K562 (cell line): ENCODE results near the gene DOK4. TPM values are rescaled to one million over a fixed set of nuclear protein-coding genes. Genes with fewer than 3 reads are reported as not detected.

Source experiments
- JUN ChIP-seq, 2 experiments: sonication (generic) in 1 of 2; formaldehyde crosslinking in 1 of 2; IDR thresholded peaks; 2 replicates each; pipeline versions ENCODE4 v1.6.1 to v1.8.0; 2012 to 2022; ENCODE audit warnings: borderline replicate concordance in 2 of 2, mild to moderate bottlenecking in 2 of 2, improper control_type of control experiment in 1 of 2, low read depth in 1 of 2, low read length in 1 of 2, missing genetic modification reagents in 1 of 2
- MTA1 ChIP-seq: fragments of 450-650 bp; IDR thresholded peaks from 2 replicates; pipeline ENCODE4 v1.6.1; 2017; ENCODE audit warnings: borderline replicate concordance
- RBM25 ChIP-seq: fragments of 200-400 bp; formaldehyde crosslinking; IDR thresholded peaks from 2 replicates; pipeline ENCODE4 v1.6.1; 2018; ENCODE audit warnings: low read length, low read depth, moderate library complexity; ENCODE audit not compliant: severe bottlenecking
- ZZZ3 ChIP-seq: fragments of 450-650 bp; IDR thresholded peaks from 2 replicates; pipeline ENCODE4 v1.6.1; 2016; ENCODE audit warnings: antibody characterized with exemption, mild to moderate bottlenecking, moderate library complexity
- polyA plus RNA-seq, 8 experiments: library from polyadenylated mRNA; depleted of rRNA in 4 of 8; stranded (reverse) in 5 of 8; unstranded in 3 of 8; fragments of >200 nt; fragmentation: Nextera tagmentation in 2 of 8; fragmentation: Illumina TruSeq in 1 of 8; extraction: Ambion mirVana in 2 of 8; extraction: Trizol in 1 of 8; gene quantifications; 2 replicates each; pipeline versions ENCODE4 v1.2.1 to v1.2.3, GENCODE V29; 2011 to 2014; ENCODE audit warnings: inconsistent platforms in 1 of 8, missing spikeins in 1 of 8
- total RNA-seq, 7 experiments: library from RNA; depleted of rRNA in 6 of 7; stranded (reverse); fragments of >200 nt in 6 of 7; fragmentation: Illumina TruSeq in 2 of 7; extraction: Trizol in 2 of 7; gene quantifications; 2 replicates each; pipeline versions ENCODE4 v1.2.1 to v1.2.3, GENCODE V29; 2011 to 2021; ENCODE audit warnings: low replicate concordance in 1 of 7
- TF ChIP-seq, protein P1 (sequence below): fragments of 250-450 bp; sonication (Bioruptor Pico); IDR thresholded peaks from 2 replicates; pipeline ENCODE4 v1.5.1; 2021; ENCODE audit warnings: mild to moderate bottlenecking
- TF ChIP-seq, protein P2 (sequence below): IDR thresholded peaks from 2 replicates; pipeline ENCODE4 v1.6.1; 2014; ENCODE audit warnings: antibody characterized with exemption
- TF ChIP-seq, protein P3 (sequence below), 2 experiments: fragments of 450-650 bp in 1 of 2; sonication (generic) in 1 of 2; formaldehyde crosslinking in 1 of 2; IDR thresholded peaks; 2 replicates each; pipeline versions ENCODE4 v1.7.1 to v1.9.0; 2016 to 2022; ENCODE audit warnings: inconsistent platforms in 1 of 2, mild to moderate bottlenecking in 1 of 2, missing genetic modification reagents in 1 of 2
- TF ChIP-seq, protein P4 (sequence below), 2 experiments: fragments of 450-650 bp; conservative IDR thresholded peaks; 2 replicates each; pipeline ENCODE4 v1.6.1; 2017; ENCODE audit warnings: mild to moderate bottlenecking in 2 of 2, moderate library complexity in 2 of 2
- TF ChIP-seq, protein P5 (sequence below), 2 experiments: fragments of 450-650 bp in 1 of 2; sonication (generic) in 1 of 2; formaldehyde crosslinking in 1 of 2; IDR thresholded peaks in 1 of 2; conservative IDR thresholded peaks in 1 of 2; 2 replicates each; pipeline versions ENCODE4 v1.6.1 to v1.8.1; 2016 to 2023; ENCODE audit warnings: mild to moderate bottlenecking in 2 of 2, moderate library complexity in 2 of 2, inconsistent platforms in 1 of 2, missing genetic modification reagents in 1 of 2

DOK4 gene
- total and polyA plus RNA-seq, 9 of the 15 experiments (the other 6 are each of a cell fraction or from before 2014, with no cell fraction given), result 0.10 to 14.4 (median 8.3) TPM

DNA sequence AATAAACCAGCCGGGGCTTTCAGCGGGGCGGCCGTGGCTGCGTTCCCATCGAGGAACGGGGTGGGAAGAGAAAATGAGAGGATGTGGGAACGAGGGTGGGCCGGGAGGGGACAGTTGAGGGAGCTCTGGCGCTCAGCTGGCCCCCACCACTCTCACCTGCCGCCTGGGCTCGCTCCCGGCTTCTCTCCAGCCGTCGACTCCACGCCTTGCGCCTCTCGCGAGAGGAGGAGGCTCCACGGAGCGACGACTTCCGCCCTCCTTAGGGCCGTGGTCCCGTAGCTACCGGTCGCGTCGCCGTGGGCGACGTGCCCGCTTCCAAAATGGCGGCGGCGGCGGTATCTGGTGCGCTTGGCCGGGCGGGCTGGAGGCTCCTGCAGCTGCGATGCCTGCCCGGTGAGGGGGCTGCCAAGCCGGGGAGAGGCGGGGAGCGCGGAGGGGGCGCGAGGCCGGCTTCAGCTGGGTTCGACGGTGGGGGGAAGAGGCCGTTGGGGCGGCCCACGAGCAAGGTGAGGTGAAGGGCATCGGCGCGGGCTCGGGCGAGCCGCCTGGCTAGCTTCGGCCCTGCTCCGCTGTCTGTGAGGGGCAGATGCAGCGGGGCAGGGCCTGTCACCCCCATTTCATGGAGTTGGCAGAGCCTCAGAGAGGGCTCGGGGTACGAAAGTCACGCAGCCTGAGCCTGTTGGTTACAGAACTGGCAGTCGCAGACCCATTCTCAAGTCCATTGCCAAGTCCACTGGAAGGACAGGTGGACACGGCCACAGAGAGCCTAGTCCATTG lies 38.9 kb downstream of the DOK4 start, which contains the start of the genes CIAPIN1 and COQ9 (continued):
- TF ChIP-seq, protein P1, sequence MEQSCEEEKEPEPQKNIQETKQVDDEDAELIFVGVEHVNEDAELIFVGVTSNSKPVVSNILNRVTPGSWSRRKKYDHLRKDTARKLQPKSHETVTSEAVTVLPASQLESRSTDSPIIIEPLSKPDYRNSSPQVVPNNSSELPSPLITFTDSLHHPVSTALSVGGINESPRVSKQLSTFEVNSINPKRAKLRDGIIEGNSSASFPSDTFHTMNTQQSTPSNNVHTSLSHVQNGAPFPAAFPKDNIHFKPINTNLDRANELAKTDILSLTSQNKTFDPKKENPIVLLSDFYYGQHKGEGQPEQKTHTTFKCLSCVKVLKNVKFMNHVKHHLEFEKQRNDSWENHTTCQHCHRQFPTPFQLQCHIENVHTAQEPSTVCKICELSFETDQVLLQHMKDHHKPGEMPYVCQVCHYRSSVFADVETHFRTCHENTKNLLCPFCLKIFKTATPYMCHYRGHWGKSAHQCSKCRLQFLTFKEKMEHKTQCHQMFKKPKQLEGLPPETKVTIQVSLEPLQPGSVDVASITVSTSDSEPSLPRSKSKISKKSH, result no peak
- TF ChIP-seq JUN (IDR thresholded peaks at IDR 0.05; ENCODE audit: borderline replicate concordance, low read depth, low read length), result no peak
- TF ChIP-seq JUN (CRISPR knock-in tag; IDR thresholded peaks at IDR 0.05; ENCODE audit: borderline replicate concordance), result no peak; the same call in 1 of the 2 replicates
- peak; percentile 96 for TF ChIP-seq MTA1
- TF ChIP-seq, protein P2, sequence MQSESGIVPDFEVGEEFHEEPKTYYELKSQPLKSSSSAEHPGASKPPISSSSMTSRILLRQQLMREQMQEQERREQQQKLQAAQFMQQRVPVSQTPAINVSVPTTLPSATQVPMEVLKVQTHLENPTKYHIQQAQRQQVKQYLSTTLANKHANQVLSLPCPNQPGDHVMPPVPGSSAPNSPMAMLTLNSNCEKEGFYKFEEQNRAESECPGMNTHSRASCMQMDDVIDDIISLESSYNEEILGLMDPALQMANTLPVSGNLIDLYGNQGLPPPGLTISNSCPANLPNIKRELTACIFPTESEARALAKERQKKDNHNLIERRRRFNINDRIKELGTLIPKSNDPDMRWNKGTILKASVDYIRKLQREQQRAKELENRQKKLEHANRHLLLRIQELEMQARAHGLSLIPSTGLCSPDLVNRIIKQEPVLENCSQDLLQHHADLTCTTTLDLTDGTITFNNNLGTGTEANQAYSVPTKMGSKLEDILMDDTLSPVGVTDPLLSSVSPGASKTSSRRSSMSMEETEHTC, result no peak
- TF ChIP-seq ZZZ3, result no peak
- TF ChIP-seq RBM25, result peak; percentile 99
- TF ChIP-seq, protein P3, sequence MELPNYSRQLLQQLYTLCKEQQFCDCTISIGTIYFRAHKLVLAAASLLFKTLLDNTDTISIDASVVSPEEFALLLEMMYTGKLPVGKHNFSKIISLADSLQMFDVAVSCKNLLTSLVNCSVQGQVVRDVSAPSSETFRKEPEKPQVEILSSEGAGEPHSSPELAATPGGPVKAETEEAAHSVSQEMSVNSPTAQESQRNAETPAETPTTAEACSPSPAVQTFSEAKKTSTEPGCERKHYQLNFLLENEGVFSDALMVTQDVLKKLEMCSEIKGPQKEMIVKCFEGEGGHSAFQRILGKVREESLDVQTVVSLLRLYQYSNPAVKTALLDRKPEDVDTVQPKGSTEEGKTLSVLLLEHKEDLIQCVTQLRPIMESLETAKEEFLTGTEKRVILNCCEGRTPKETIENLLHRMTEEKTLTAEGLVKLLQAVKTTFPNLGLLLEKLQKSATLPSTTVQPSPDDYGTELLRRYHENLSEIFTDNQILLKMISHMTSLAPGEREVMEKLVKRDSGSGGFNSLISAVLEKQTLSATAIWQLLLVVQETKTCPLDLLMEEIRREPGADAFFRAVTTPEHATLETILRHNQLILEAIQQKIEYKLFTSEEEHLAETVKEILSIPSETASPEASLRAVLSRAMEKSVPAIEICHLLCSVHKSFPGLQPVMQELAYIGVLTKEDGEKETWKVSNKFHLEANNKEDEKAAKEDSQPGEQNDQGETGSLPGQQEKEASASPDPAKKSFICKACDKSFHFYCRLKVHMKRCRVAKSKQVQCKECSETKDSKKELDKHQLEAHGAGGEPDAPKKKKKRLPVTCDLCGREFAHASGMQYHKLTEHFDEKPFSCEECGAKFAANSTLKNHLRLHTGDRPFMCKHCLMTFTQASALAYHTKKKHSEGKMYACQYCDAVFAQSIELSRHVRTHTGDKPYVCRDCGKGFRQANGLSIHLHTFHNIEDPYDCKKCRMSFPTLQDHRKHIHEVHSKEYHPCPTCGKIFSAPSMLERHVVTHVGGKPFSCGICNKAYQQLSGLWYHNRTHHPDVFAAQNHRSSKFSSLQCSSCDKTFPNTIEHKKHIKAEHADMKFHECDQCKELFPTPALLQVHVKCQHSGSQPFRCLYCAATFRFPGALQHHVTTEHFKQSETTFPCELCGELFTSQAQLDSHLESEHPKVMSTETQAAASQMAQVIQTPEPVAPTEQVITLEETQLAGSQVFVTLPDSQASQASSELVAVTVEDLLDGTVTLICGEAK (IDR thresholded peaks at IDR 0.05), result peak; percentile 87
- TF ChIP-seq, protein P3 (CRISPR knock-in tag; IDR thresholded peaks at IDR 0.05), result no peak
- TF ChIP-seq, protein P4, sequence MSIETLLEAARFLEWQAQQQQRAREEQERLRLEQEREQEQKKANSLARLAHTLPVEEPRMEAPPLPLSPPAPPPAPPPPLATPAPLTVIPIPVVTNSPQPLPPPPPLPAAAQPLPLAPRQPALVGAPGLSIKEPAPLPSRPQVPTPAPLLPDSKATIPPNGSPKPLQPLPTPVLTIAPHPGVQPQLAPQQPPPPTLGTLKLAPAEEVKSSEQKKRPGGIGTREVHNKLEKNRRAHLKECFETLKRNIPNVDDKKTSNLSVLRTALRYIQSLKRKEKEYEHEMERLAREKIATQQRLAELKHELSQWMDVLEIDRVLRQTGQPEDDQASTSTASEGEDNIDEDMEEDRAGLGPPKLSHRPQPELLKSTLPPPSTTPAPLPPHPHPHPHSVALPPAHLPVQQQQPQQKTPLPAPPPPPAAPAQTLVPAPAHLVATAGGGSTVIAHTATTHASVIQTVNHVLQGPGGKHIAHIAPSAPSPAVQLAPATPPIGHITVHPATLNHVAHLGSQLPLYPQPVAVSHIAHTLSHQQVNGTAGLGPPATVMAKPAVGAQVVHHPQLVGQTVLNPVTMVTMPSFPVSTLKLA (conservative IDR thresholded peaks at IDR 0.05), result peak; percentile 94 to 97
- TF ChIP-seq, protein P5, sequence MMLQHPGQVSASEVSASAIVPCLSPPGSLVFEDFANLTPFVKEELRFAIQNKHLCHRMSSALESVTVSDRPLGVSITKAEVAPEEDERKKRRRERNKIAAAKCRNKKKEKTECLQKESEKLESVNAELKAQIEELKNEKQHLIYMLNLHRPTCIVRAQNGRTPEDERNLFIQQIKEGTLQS (IDR thresholded peaks at IDR 0.05), result no peak
- TF ChIP-seq, protein P5 (CRISPR knock-in tag; conservative IDR thresholded peaks at IDR 0.05), result no peak
